GM18505 (cell line): Measurements from ENCODE around the gene ZDHHC8.

ENCODE experiments used
- ATAC-seq: cut with Tn5 transposase; IDR thresholded peaks from one replicate; pipeline ENCODE4 v1.9.1; 2021; ENCODE audit not compliant: unreplicated experiment
- POLR2A ChIP-seq: IDR thresholded peaks from 4 replicates; pipeline ENCODE4 v1.6.1; 2011; ENCODE audit warnings: borderline replicate concordance; ENCODE audit not compliant: insufficient read depth, insufficient read length; ENCODE audit errors: extremely low read depth

ZDHHC8 gene

DNA sequence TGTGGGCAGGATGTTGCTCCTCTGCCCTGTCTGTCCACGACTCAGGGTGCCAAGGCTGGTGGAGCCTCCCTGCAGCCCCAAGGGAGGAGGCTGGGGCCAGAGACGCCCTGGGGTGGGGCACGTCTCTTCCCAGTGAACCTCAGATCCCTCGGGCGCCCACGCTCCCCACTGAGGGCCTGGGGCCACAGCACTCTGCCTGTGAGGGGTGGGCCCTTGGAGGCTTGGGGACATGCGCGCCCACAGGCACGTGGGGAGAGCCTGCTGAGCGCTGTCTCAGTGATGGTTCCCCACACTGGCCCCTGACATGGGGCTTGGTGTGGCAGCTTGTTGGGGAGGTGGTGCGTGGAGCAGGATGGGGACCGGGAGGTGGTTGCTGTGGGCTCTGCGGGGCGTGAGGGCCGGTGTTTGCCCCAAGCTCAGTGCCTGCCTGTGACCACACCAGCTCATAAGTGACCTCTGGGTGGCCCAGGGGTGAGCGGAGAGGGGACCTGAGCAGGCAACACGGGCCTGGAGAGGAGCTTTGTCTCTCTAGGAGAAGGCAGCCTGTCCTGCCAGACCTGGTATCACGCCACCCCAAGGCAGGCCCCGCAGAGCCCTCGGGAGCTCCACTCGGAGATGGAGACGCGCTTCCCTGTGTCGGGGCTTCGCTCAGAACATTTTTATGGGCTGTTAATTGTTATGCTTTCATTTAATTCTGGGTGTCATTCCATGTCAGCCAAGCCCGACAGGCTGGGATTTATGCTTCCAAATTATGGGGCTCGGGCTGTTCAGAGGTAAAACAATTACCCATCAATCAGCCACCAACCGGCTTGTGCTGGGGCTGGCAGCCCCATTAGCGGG, 46.7 kb downstream of the ZDHHC8 start:
- ATAC-seq, result no peak
- TF ChIP-seq POLR2A, result no peak

GRCh38 chr22:20178915-20179227, 47.3 kb downstream of the ZDHHC8 start:
- TF ChIP-seq POLR2A, result no peak
- no peak for ATAC-seq

DNA sequence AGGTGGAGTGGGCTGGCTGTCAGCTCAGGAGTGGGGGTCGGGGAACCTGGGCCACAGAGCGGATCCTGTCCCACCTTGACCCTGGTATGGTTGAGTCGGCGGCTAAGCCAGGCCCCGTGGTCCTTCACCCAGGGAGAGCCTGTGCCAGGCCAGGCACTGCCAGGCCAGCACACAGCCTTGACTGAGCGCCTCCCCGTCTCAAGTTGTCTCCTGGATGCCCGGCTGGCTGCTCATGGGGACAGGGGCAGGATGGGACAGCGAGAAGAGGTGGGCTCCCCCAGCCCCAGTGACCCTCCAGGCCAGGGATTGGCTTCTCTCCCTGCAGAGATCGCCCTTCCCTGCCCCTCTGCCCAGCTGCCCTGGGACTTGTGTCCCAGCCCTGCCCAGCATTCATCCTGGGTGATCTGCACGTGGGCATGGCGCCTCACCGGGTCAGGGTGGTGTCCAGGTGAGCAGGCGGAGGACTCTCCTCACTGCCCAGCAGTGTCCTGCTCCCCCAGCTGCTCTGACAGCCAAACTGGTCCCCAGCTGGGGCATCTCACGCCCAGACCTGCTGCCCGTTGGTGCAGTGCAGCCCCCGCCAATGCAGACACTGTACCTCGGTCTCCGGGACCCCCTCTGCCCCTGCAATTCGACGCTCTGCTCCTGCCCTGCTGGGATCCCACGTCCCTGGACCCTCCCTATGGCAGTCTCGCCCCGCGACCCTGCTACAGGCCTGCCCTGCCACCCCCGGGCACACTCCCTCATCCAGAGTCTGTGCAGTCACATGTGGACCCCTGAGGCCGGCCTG, 48.0 kb downstream of the ZDHHC8 start:
- TF ChIP-seq POLR2A, result no peak
- no peak for ATAC-seq

- no peak for TF ChIP-seq POLR2A
- ATAC-seq, result no peak
Measured at GRCh38 chr22:20180245-20180630, 48.6 kb downstream of the ZDHHC8 start.

- no peak for TF ChIP-seq POLR2A
- ATAC-seq, result no peak
Measured at GRCh38 chr22:20180640-20181039, 49.0 kb downstream of the ZDHHC8 start.

- no peak for ATAC-seq
- no peak for TF ChIP-seq POLR2A
Measured at GRCh38 chr22:20181194-20181883, 49.7 kb downstream of the ZDHHC8 start.

- no peak for ATAC-seq
- no peak for TF ChIP-seq POLR2A
Measured at GRCh38 chr22:20181884-20182236, 50.3 kb downstream of the ZDHHC8 start.

GRCh38 chr22:20182365-20182764, 50.8 kb downstream of the ZDHHC8 start:
- no peak for ATAC-seq
- TF ChIP-seq POLR2A, result no peak

GRCh38 chr22:20183101-20183500, 51.5 kb downstream of the ZDHHC8 start:
- no peak for TF ChIP-seq POLR2A
- no peak for ATAC-seq

- no peak for ATAC-seq
- TF ChIP-seq POLR2A, result no peak
Measured at GRCh38 chr22:20183823-20184222, 52.2 kb downstream of the ZDHHC8 start.

DNA sequence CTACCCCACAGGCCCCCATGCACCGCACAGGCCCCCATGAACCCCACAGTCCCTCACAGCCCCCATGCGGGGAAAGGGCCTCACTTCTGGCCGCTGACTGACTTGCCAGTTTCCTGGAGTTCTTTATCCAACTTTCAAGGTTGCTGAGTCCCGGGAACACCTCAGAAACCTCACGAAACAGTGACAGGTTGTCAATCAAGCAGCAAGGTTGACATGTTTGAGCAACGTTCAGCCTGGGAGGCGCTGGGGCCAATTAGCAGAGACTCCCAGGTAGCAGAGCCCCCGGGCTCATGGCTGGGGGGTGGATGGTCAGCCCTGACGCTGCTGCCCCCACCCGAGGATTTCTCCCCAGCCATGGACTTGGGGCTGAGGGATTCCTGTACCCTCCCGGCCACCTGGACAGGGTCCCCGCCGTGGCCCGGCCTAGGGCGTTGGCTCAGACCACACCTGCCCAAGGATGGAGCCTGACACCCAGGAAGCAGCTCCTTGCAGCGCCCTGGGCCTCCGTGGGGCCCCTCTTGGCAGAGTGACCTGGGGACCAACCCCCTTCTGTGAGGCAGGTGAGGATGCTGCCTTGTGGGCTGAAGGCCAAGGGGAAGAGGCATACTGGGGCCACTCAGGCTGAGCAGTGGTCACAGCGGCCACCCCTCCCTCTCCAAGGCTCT, 53.0 kb downstream of the ZDHHC8 start:
- TF ChIP-seq POLR2A, result no peak
- ATAC-seq, result no peak

DNA sequence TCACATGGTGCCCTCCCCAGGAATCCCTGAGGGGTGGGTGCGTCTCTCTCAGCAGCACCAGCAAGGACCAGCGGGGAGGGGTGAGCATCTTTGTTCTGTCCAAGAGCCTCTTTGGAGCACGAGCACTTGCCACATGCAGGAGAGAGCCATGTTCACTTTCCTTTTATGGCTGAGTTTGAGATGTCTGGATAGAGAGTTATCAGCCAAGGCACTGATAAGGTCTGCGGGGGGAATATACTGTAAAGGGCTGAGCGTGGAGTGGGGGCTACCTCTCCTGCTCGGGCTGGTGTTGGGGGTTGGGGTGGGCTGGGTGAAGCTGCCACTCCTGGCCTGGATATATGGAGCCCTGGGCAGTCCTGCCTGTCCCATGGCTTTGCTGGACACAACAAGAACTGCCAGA, 54.1 kb downstream of the ZDHHC8 start:
- no peak for TF ChIP-seq POLR2A
- ATAC-seq, result no peak

- no peak for TF ChIP-seq POLR2A
- ATAC-seq, result no peak
Measured at GRCh38 chr22:20186183-20186870, 54.7 kb downstream of the ZDHHC8 start.
